ENCODE measurements around the gene KRTAP10-3. TPM values are rescaled to one million over a fixed set of nuclear protein-coding genes. Genes with fewer than 3 reads are reported as not detected.

KRTAP10-3 gene
- polyA plus RNA-seq, 1 donor (not counting 4 experiments of a cell fraction or from before 2014, with no cell fraction given), result not detected

DNA sequence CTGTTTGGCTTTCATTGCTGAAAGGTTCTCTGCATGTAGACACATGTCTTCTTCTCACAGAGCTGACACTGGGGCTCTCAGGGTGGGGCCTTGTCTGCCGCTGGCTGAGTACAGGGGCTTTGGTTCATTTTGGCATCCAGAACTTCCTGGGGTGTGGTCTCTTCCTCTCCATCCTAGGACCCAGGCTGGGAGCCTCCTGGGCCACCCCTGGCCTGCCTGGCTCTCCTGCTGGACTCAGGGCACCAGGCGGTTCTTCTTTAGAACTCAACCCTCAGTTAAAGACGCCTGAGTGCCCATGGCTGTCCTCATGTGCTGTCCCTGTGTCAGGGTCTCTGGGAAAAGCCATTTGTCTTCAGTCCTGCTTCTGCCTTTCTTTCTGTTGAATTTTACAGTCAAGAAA is 27.3 kb upstream of the KRTAP10-3 start:
- dilution Hi-C loops (cut with MboI; ENCODE audit: extremely low pct_ligation_motif_present, low sequenced_read_pairs), result no loop called here
- no peaks in the 10 kb centered on the region for H3K27me3 ChIP-seq (ENCODE audit: control insufficient read depth, extremely low read depth, insufficient read depth, low read length)
- FAIRE-seq, result no peak

DNA sequence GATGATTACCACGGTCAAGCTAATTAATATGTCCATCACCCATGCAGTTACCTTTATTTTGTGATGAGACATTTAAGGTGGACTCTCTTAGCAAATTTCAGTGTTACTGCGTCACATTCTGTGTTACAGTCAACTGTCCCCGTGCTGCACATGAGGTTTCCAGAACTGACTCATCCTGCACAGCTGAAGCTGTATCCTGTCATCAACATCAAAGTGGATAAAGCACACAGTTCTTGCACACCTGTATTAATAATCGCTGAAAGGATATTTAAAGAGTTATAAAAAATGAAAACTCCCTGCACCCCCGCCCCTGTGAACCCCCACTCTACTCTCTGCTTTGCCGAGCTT is 25.2 kb upstream of the KRTAP10-3 start:
- peaks cover 11% of the 10 kb centered on the region for H3K9me3 ChIP-seq (ENCODE audit: control insufficient read depth, low read depth, low read length)
- no peaks in the 10 kb centered on the region for H3K9me1 ChIP-seq (ENCODE audit: control insufficient read depth, extremely low read depth, insufficient read depth, low read length)
- H3K4me2 ChIP-seq (ENCODE audit: control insufficient read depth, extremely low read depth, insufficient read depth, low read depth, low read length), result no peak overlapping the region
- H3K27me3 ChIP-seq (ENCODE audit: control insufficient read depth, extremely low read depth, insufficient read depth, low read length), result no peaks in the 10 kb centered on the region
- H3K4me1 ChIP-seq (ENCODE audit: control insufficient read depth, extremely low read depth, insufficient read depth, low read length), result no peaks in the 10 kb centered on the region
- H3K9ac ChIP-seq (ENCODE audit: control insufficient read depth, extremely low read depth, insufficient read depth, low read length), result no peak overlapping the region
- no peaks in the 10 kb centered on the region for H3K36me3 ChIP-seq (ENCODE audit: control insufficient read depth in 2 of 2, extremely low read depth in 1 of 2, insufficient read depth in 2 of 2, low read length in 2 of 2)
- no peak overlapping the region for H2AFZ ChIP-seq (ENCODE audit: control insufficient read depth, low read length)
- FAIRE-seq (no peak), DNase-seq (ENCODE audit: low read depth, low spot score) (no peak)
- H4K20me1 ChIP-seq (ENCODE audit: control insufficient read depth, extremely low read depth, insufficient read depth, low read length), result no peaks in the 10 kb centered on the region
- dilution Hi-C loops (cut with MboI; ENCODE audit: extremely low pct_ligation_motif_present, low sequenced_read_pairs), result no loop called here
- no peak overlapping the region for H3K27ac ChIP-seq (ENCODE audit: control insufficient read depth, insufficient read depth, low read length)
- TF ChIP-seq CTCF (optimal IDR thresholded peaks at IDR 0.05 in 1 of 3, IDR thresholded peaks at IDR 0.05 in 1 of 3, conservative IDR thresholded peaks at IDR 0.05 in 1 of 3; ENCODE audit: extremely low read depth in 1 of 3, insufficient read depth in 2 of 3, low read length in 3 of 3), result no peak
- no peak for TF ChIP-seq EZH2 (IDR thresholded peaks at IDR 0.05; ENCODE audit: low read length)
- no peaks in the 10 kb centered on the region for H3K79me2 ChIP-seq (ENCODE audit: control insufficient read depth, insufficient read depth, low read length)
- no peak overlapping the region for H3K4me3 ChIP-seq (ENCODE audit: control insufficient read depth in 2 of 3, extremely low read depth in 1 of 3, insufficient read depth in 2 of 3, low read depth in 1 of 3, low read length in 3 of 3)

More for the DNA sequence above, 27.3 kb upstream of the KRTAP10-3 start:
- H3K27ac ChIP-seq (ENCODE audit: control insufficient read depth, insufficient read depth, low read length), result no peak overlapping the region
- no peak overlapping the region for H3K9ac ChIP-seq (ENCODE audit: control insufficient read depth, extremely low read depth, insufficient read depth, low read length)
- H3K9me3 ChIP-seq (ENCODE audit: control insufficient read depth, low read depth, low read length), result peaks cover 6% of the 10 kb centered on the region
- H3K9me1 ChIP-seq (ENCODE audit: control insufficient read depth, extremely low read depth, insufficient read depth, low read length), result no peaks in the 10 kb centered on the region
- H3K4me1 ChIP-seq (ENCODE audit: control insufficient read depth, extremely low read depth, insufficient read depth, low read length), result no peaks in the 10 kb centered on the region
- no peaks in the 10 kb centered on the region for H4K20me1 ChIP-seq (ENCODE audit: control insufficient read depth, extremely low read depth, insufficient read depth, low read length)
- TF ChIP-seq CTCF (optimal IDR thresholded peaks at IDR 0.05 in 1 of 3, IDR thresholded peaks at IDR 0.05 in 1 of 3, conservative IDR thresholded peaks at IDR 0.05 in 1 of 3; ENCODE audit: extremely low read depth in 1 of 3, insufficient read depth in 2 of 3, low read length in 3 of 3) (no peak), EZH2 (IDR thresholded peaks at IDR 0.05; ENCODE audit: low read length) (no peak)
- no peaks in the 10 kb centered on the region for H3K36me3 ChIP-seq (ENCODE audit: control insufficient read depth in 2 of 2, extremely low read depth in 1 of 2, insufficient read depth in 2 of 2, low read length in 2 of 2)
- no peak for DNase-seq (ENCODE audit: low read depth, low spot score)
- no peak overlapping the region for H2AFZ ChIP-seq (ENCODE audit: control insufficient read depth, low read length)
- H3K79me2 ChIP-seq (ENCODE audit: control insufficient read depth, insufficient read depth, low read length), result no peaks in the 10 kb centered on the region
- H3K4me3 ChIP-seq (ENCODE audit: control insufficient read depth in 2 of 3, extremely low read depth in 1 of 3, insufficient read depth in 2 of 3, low read depth in 1 of 3, low read length in 3 of 3), result no peak overlapping the region
- H3K4me2 ChIP-seq (ENCODE audit: control insufficient read depth, extremely low read depth, insufficient read depth, low read depth, low read length), result no peak overlapping the region

All from keratinocyte (primary cell).